GM21528 (cell line): ENCODE results near the gene RSBN1L.

Source experiments
- ATAC-seq: cut with Tn5 transposase; IDR thresholded peaks from one replicate; pipeline ENCODE4 v1.9.1; 2021; ENCODE audit warnings: mild to moderate bottlenecking, moderate library complexity; ENCODE audit not compliant: unreplicated experiment, low FRiP score

The RSBN1L gene

DNA sequence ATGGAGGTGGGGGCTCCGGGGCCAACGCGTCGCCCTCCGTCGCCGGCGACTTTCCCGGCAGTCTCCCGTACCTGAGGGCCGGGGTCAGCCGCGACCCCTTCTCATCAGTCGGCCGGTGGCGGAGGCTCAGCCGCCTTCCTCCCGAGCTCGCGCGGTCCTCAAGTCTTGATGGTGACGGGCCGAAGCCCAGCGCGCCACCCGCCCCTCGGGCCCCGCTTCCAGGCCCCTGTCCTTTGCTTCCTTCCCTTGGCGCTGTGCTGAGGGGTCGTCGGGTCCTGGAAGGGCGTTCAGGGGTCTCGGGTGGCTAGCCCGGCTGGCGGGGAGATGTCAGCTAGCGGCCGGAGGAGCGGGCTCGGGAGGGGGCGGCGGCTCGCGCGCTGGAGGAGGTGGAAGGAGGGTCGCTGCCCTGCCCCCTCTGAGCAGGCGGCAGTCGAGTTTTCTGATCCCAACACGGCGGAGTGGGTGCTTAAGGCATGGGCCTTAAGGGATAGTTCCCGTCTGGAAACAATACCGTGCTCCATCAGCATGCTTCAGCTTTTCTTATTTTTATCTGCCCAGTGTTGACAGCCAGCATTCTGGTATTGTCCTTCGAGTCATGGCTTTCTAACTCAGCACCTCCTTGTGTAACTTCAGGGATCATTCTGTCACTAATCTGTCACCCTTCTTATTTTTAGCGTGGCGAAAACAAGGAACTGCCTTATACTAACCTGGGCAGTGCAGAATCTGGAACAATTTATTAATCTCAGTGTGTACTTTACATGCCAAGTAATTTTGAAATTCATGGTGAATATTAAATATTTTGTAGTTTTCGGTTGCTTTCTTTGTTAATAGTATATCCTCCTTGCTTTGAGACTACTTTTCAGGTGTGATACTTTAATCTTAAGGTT is 103.1 kb downstream of the RSBN1L start:
- peak; percentile 6 for ATAC-seq

DNA sequence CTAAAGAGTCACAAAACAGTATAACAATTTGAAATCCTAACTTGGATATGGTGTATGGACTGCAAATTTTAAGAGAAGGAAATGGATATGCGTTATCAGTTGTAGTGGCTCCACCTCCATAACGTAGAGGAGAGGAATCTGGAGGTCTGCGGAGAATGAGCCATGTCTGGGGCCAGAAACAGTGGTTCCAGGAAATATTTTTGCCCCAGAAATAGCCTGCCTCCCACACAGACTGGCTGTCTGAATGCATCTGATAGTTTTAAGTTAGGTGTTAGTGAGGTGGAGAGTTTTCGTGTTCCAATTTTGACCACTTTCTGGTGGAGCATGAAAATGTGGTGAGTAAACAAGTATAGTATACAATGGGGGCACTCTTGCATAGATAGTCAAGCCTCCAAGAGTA is 103.9 kb downstream of the RSBN1L start:
- ATAC-seq = no peak

DNA sequence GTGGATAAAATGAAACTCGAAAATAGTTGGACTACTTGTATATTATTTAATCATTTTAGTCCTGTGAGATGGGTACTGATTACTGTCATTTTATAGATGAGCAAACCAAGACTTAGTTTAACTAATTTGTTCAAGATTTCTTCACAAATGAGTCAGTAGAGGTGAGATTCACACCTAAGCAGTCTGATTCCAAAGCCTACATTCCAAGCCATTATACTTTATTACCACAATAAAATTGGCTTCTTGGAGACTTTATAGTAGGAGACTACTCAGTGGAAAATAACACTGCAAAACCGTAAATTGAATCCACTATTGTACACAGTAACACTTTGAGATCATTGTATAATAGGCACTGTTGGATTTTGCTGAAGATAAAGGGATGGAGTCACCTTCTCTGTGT is 104.5 kb downstream of the RSBN1L start:
- no peak for ATAC-seq

DNA sequence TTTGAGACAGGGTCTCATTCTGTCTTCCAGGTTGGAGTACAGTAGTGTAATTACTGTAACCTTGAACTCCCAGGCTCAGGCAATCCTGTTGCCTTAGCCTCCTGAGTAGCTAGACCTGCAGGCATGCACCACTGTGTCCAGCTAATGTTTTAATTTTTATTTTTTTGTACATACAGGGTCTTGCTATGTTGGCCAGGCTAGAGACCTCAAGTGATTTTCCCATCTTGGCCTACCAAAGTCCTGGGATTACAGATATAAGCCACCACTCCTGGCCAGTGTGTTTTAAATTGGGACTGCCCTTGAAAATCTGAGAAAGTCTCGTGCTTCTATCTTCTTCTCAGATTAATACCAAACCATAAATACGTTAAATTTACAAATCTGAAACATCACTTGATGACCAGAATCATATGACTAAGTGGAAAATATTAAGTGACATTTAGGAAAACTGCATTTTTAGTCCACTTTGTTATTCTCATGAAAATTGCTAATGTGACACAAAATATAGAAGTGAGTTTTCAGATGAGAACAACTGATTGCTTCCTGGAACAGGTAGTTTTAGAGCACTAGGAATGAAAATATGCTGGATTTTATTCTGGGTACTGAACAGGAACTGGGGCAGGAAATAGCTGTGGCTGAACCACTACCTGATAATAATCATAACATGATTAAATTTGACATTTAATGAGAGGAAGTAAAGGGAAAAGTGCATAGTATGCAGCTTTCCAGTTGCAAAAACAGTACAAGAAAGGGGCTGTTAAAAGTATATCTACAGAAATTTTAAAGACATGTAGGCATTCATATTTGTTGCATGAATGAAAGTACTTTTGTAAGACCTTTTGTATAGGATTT is 106.5 kb downstream of the RSBN1L start:
- no peak for ATAC-seq

DNA sequence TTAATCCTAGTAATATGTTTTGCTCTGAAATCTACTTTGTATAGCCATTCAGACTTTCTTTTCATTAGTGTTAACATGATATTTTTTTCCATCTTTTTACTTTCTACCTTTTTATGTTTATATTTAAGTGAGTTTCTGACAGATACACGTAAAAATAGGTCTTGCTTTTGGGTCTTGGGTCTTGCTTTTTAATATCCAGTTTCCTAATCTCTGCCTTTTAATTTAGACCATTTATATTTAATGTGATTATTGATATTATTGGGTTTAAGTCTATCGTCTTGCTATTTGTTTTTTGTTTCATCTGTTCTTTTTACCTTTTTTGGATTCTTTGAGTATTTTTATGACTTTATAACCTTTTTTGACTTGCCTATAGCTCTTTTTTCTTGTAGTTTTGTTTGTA is 110.2 kb downstream of the RSBN1L start:
- no peak for ATAC-seq

DNA sequence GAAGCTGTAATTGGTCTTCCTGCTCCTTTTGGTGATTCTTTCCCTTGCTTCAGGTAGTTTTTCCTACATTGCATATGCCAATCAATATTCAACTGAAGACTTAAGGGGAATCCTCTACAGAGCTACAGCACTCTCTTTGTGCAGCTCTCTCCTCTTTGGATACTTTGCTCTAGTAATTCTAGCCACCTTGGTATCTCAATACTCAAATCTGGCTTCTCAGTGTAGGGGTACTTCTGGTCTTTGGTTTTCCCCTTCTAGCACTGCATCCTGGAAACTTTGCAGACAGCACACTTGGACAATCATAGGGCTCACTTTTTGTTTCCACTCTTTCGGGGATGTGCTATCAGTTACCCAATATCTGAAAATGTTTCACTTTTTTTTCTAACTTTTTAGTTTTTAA is 112.3 kb downstream of the RSBN1L start:
- ATAC-seq = no peak

DNA sequence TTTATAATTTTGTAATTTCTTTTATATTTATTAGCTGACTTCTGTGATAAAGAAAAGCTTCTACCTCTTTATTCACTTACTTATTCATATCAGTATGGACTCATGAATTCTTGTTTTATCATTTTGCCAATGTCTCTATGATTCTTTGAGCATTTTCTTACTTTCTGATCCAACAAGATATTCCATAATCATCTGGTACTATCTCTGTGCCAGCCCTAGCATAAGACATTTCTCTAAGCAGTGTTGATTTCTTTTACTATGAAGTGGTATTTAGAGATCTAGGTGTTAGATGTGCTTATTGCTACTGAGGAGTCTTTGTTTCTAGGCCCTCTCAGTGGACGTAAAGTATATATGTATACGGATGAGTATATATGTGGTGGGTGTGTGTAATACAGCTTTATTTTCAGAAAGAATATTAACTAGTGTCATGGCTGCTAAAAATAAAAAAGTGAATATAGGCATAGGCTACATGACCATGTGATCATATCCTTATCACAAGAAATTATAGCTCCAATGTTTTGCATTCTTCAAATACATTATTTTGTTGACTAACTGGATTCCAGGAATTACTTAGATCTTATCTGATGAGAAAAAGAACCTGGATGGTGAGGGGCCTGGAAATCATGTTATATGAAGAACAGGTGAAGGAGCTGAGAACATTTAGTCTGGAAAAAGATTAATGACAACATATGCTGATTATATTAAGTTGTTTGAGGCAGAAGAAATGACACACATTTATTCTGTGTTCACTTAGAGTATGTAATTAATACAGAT is 115.4 kb downstream of the RSBN1L start:
- ATAC-seq = no peak

DNA sequence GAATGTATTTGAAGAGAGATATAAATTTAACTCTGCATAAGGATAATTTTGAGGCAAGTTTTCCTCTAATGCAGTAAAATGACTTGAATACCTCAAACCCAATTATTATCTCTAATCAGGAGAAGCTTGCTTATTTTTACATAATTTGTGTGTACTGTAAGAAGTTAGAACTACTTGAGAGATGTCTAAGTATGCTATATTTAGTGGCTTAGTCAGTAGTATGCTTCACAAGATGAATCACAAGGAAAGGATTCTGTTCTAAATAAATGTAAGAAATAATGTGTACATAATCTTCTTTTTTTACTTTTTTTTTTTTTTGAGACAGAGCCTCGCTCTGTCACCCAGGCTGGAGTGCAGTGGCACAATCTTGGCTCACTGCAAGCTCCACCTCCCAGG is 116.0 kb downstream of the RSBN1L start:
- ATAC-seq = no peak

DNA sequence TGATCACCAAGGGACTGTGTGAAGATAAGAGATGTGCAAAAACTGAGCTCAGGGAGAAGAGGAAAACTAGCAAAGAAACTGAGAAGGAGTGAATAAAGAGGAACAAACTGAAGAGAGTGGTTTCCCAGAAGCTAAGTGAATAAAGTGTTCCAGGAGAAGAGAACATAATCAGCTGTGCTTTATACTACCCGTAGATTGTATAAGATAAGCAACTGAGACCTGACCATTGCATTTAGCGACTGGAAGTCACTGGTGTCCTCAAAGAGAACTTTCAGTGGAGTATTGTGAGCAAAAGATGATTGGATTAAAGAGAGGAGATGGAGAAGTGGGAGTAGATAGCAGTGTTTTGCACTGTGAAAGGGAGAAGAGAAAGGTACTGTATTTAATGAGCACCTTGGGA is 116.9 kb downstream of the RSBN1L start:
- ATAC-seq = no peak

DNA sequence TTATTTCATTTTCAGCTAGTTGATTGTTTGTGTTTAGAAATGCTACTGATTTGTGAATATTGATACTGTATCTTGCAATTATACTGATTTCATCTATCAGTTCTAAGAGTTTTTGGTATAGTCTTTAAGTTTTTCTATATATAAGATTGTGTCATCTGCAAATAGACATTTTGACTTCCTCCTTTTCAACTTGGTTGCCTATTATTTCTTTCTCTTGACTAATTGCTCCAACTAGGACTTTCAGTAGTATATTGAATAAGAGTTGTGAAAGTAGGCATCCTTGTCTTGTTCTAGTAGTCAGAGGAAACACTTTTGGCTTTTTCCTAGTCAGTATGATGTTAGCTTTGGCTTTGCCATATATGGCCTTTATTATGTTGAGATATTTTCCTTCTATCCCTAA is 122.8 kb downstream of the RSBN1L start:
- no peak for ATAC-seq

DNA sequence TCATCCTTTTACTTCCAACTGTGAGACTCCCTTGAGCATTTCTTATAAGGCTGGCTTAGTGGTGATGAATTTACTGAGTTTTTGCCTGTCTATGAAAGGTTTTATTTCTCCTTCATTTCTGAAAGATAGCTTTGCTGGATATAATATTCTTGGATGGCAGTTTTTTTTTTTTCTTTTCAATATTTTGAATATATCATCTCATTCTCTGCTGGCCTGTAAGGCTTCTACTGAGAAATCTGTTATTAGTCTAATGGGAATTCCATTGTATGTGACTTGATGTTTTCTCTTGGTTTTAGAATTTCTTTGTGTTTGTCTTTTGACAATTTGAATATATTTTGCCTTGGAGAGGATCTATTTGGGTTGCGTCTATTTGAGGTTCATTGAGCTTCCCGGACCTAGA is 124.7 kb downstream of the RSBN1L start:
- ATAC-seq = no peak

DNA sequence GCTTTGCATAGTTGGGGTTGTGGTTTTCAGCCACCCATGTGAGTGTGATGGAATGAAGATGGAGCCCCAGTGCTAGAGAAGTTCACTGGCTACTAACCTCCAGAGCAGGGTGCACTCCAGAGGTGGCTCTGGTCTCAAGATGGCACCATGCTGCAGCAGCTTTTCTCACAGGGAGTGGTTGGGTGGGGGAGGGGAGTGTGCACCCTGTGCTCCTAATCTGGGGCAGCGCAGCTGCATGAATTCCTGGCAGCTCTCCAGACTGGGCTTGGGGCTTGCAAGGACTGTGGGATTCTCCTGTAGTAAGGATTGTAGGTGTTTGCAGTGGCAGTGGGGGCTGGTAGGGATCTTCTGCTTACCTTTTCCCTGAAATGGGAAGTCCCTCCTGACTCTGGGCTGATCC is 126.0 kb downstream of the RSBN1L start:
- ATAC-seq = no peak

DNA sequence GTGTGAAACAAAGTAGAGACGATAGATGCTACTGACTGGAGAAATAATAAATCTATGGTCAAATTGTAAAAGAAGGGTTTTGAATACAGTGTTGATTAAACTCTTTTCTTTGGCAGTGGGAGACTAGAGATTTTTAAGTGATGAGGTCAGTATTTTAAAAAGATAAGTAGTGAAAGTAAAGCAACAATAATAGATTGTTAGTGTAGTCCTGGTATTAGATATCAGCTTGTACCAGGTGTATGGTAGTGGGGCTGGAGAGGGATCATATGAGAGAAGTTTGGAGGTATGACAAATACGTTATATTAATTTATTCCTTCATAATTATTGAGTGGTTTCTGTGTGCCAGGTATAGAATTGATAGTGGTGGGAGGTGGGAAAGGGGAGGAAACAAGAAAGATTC is 127.5 kb downstream of the RSBN1L start:
- ATAC-seq = no peak

DNA sequence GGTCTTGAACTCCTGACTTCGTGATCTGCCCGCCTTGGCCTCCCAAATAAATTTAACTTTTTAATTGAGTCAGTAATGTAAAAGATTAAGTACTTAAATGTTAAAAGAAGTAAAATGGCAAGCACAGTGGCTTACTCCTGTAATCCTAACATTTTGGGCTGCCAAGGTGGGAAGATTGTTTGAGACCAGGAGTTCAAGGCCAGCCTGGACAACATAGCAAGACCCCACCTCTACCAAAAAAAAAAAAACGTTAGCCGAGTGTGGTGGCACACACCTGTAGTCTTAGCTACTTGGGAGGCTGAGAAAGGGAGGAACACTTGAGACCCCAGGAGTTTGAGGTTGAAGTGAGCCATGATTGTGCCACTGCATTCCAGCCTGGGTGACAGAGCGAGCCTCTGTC is 128.4 kb downstream of the RSBN1L start:
- no peak for ATAC-seq

DNA sequence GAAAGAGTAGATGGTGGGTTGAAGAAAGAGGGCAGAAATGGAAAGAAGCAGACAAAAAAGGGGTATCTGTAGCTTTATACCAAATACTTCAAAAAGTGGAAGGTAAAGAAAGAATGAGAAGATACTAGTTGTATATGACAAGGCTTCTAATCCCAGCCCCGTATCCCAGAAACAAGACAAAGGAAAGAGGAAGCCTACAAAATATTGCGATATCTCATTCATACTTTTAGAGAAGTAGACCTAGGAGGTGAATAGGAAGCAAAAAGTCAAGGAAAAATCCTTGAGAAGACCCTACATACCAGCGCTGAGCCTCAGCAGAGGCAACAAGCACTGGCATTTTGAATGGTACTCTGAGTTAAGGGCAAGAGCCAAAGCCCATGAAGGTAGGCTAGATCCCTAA is 128.9 kb downstream of the RSBN1L start:
- no peak for ATAC-seq

DNA sequence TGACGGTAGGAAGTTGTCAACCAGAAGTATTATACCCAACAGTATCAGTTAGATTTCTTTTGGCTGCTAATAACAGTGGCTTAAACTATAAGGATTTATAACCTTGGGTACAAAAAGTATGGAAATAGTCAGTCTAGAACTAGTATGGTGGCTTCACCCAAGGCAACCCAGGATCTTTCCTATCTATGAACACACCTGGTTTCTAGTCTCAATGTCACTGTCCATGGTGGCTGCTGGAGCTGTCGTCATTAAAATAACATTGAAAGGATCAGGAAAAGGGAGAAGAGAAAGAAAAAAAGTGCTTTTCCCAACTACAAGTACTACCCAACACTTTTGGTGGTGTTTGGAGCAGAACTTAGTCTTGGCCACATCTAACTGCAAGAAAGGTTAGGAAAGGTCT is 130.0 kb downstream of the RSBN1L start:
- ATAC-seq = no peak

DNA sequence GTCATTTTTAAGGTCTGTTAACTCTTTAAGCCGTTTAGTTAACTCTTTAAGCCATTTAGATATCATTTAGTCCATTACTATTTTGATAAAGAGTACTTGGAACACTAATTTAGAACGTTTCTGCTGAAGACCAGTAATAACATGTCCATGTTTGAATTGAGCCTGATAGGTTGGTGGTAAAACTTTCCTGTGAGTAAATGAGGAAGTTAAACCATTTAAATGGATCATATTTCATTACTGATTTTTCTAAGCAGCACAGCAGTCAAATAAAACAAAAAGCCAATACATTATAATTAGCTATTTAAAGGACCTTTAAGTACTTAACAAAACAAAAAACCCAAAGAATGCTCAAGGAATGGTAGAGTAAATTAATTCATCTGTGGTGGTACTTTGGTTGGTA is 131.7 kb downstream of the RSBN1L start:
- no peak for ATAC-seq

DNA sequence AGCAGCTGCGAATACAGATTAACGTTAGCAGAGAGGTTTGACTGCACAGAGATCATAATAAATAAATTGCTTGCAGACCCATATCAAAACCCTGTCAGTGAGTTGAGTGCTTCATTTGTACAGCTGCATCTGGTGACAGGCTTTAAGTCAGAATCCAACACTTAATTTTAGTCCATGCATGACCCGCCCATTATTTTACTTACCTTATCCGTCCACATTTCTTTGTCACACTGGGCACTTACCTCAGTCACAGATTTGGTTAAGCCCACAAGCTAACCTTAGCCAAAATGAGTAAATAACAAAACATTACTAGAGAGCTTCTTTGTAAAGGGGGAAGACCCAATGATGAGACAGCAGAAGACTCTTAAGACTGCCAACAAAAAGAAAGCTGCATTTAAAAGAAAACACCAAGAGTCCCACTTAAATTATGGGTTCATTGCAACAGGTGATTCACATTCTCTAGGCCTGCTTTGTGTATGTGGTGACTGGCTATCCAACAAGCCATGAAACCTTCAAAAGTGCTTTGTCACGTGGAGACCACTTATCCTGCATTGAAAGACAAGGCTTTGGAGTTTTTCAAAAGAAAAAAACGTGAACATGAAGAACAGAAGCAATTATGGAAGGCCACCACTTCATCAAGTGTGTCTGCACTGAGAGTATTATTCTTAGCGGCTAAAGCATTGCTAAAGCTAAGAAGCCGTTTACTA is 134.5 kb downstream of the RSBN1L start:
- no peak for ATAC-seq

DNA sequence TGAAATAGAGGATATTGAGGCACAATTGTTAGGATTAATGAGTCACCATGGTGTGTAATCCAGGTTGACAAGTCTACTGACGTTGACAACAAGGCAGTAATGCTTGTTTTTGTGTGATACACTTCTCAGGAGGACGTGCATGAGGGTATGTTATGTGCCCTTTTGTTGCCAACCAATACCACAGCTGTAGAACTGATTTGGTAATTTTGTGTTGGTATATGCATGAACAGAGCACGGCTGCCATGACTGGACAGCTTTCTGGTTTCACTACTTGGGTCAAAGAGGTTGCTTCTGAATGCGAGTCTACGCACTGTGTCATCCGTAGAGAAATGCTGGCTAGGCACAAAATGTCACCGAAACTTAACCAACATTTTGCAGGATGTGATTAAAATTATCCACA is 135.2 kb downstream of the RSBN1L start:
- no peak for ATAC-seq

DNA sequence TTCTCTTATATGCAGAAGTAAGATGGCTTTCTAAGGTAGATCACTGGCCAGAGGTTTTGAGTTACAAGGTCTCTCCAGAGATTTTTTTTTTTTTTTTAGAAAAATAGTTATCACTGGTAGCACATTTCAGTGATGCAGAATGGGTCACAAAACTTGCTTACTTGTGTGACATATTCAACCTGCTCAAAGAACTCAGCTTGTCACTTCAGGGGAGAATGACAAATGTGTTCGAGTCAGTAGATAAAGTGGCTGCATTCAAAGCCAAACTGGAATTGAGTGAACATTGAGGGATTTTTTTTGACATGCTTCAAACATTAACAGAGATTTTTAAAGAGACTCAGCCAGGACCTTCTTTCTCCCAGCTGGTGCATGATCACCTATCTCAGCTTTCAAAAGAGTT is 135.7 kb downstream of the RSBN1L start:
- ATAC-seq = no peak
